H1 (cell line): ENCODE data around the gene PATE1. TPM values are rescaled to one million over a fixed set of nuclear protein-coding genes. Genes with fewer than 3 reads are reported as not detected.

Experiments
- CTCF ChIA-PET: fragments of 300-600 bp; sonication (Branson Sonifier 250); formaldehyde crosslinking; loops from one replicate; lab custom pipeline; 2021; ENCODE audit not compliant: partially characterized antibody; lab: Charles Lee
- POLR2A ChIA-PET: fragments of 300-600 bp; sonication (Branson Sonifier 250); formaldehyde crosslinking; loops from one replicate; lab custom pipeline; 2021; ENCODE audit warnings: inconsistent platforms; ENCODE audit not compliant: partially characterized antibody; lab: Charles Lee
- DNase-seq, 2 experiments: peaks; one replicate each; pipeline versions ENCODE4 v3.0.0 to v3.0.0-alpha.2; 2010 to 2022; ENCODE audit warnings: low spot score in 2 of 2, low read depth in 1 of 2, mixed read lengths in 1 of 2
- FAIRE-seq: peaks from 2 replicates; lab custom pipeline; 2011; peaks lifted over from hg19 to GRCh38; lab: Jason Lieb, UNC
- H2AFZ ChIP-seq: 2 replicates; pipeline ENCODE4 v1.8.1; 2012; ENCODE audit warnings: low read length, inconsistent platforms
- H2AK5ac ChIP-seq: 2 replicates; pipeline ENCODE4 v1.6.1; 2013; ENCODE audit warnings: low read depth, low read length
- H2BK120ac ChIP-seq: replicated peaks from 2 replicates; pipeline ENCODE3; 2013; ENCODE audit warnings: low read depth, low read length, inconsistent platforms
- H2BK12ac ChIP-seq: 2 replicates; pipeline ENCODE4 v1.6.1; 2013; ENCODE audit warnings: low read depth, low read length
- H2BK15ac ChIP-seq: 2 replicates; pipeline ENCODE4 v1.6.1; 2013; ENCODE audit warnings: low read length
- H2BK20ac ChIP-seq: 2 replicates; pipeline ENCODE4 v1.6.1; 2013; ENCODE audit warnings: low read length
- H2BK5ac ChIP-seq: 2 replicates; pipeline ENCODE4 v1.6.1; 2013; ENCODE audit warnings: low read depth, low read length
- H3K14ac ChIP-seq: 2 replicates; pipeline ENCODE4 v1.6.1; 2013; ENCODE audit warnings: inconsistent platforms; ENCODE audit not compliant: insufficient read length
- H3K18ac ChIP-seq: 2 replicates; pipeline ENCODE4 v1.6.1; 2013; ENCODE audit warnings: low read length; ENCODE audit errors: extremely low read depth
- H3K23ac ChIP-seq: 2 replicates; pipeline ENCODE4 v1.6.1; 2013; ENCODE audit warnings: inconsistent platforms; ENCODE audit not compliant: insufficient read length
- H3K23me2 ChIP-seq: 2 replicates; pipeline ENCODE4 v1.6.1; 2013; ENCODE audit warnings: low read depth, low read length
- H3K27ac ChIP-seq: 2 replicates; pipeline ENCODE4 v1.6.1; 2011; ENCODE audit warnings: low read depth, low read length, inconsistent platforms
- H3K27me3 ChIP-seq, 4 experiments: replicated peaks in 1 of 4; 1 replicate in 1 of 4; 2 replicates in 3 of 4; pipeline versions ENCODE4 v1.6.1 to v1.8.1; 2011 to 2013; ENCODE audit warnings: low read length in 3 of 4, mild to moderate bottlenecking in 3 of 4, inconsistent platforms in 2 of 4, mixed read lengths in 2 of 4, moderate library complexity in 1 of 4; ENCODE audit not compliant: control insufficient read depth in 3 of 4, insufficient read depth in 3 of 4; ENCODE audit errors: extremely low read depth in 1 of 4
- H3K36me3 ChIP-seq, 4 experiments: 2 replicates each; pipeline versions ENCODE4 v1.6.1 to v1.8.1; 2011 to 2013; ENCODE audit warnings: mild to moderate bottlenecking in 4 of 4, low read length in 3 of 4, moderate library complexity in 2 of 4, control low read depth in 1 of 4, inconsistent platforms in 1 of 4; ENCODE audit not compliant: insufficient read depth in 4 of 4, control insufficient read depth in 2 of 4
- H3K4ac ChIP-seq: replicated peaks from 2 replicates; pipeline ENCODE3; 2013; ENCODE audit warnings: low read length, low read depth, mixed read lengths, inconsistent platforms; ENCODE audit not compliant: insufficient read length
- H3K4me1 ChIP-seq, 4 experiments: replicated peaks in 1 of 4; 1 replicate in 1 of 4; 2 replicates in 3 of 4; pipeline versions ENCODE4 v1.6.1 to v1.8.1; 2011 to 2013; ENCODE audit warnings: low read length in 3 of 4, inconsistent platforms in 2 of 4, mixed read lengths in 1 of 4; ENCODE audit not compliant: insufficient read depth in 4 of 4, control insufficient read depth in 3 of 4
- H3K4me2 ChIP-seq, 2 experiments: 2 replicates each; pipeline versions ENCODE4 v1.6.1 to v1.8.1; 2011 to 2013; ENCODE audit warnings: low read depth in 2 of 2, low read length in 2 of 2, control low read depth in 1 of 2, inconsistent platforms in 1 of 2, mild to moderate bottlenecking in 1 of 2; ENCODE audit not compliant: insufficient read depth in 1 of 2
- H3K4me3 ChIP-seq, 4 experiments: fragments of 200-600, 300-600 bp in 1 of 4; sonication (generic), shearing (Covaris generic), sonication (Bioruptor Twin) in 1 of 4; 2 replicates each; pipeline versions ENCODE4 v1.5.1 to v1.8.1; 2011 to 2016; ENCODE audit warnings: low read length in 4 of 4, low read depth in 3 of 4, control low read depth in 2 of 4, inconsistent platforms in 2 of 4, mild to moderate bottlenecking in 2 of 4, mixed read lengths in 1 of 4, moderate library complexity in 1 of 4; ENCODE audit not compliant: insufficient read depth in 2 of 4; ENCODE audit errors: extremely low read depth in 1 of 4
- H3K56ac ChIP-seq: replicated peaks from 2 replicates; pipeline ENCODE3; 2013; ENCODE audit warnings: low read depth, mild to moderate bottlenecking, mixed read lengths, low read length, inconsistent platforms; ENCODE audit not compliant: insufficient read length
- H3K79me1 ChIP-seq: 2 replicates; pipeline ENCODE4 v1.6.1; 2013; ENCODE audit warnings: low read depth, low read length, control low read depth
- H3K79me2 ChIP-seq, 2 experiments: 2 replicates each; pipeline versions ENCODE4 v1.6.1 to v1.8.1; 2012 to 2013; ENCODE audit warnings: low read length in 2 of 2, mild to moderate bottlenecking in 2 of 2, inconsistent platforms in 1 of 2; ENCODE audit not compliant: insufficient read depth in 2 of 2, control insufficient read depth in 1 of 2
- H3K9ac ChIP-seq, 4 experiments: replicated peaks in 1 of 4; 1 replicate in 1 of 4; 2 replicates in 3 of 4; pipeline versions ENCODE4 v1.6.1 to v1.8.1; 2011 to 2013; ENCODE audit warnings: low read depth in 3 of 4, low read length in 3 of 4, control low read depth in 2 of 4, mild to moderate bottlenecking in 2 of 4, moderate library complexity in 2 of 4, inconsistent platforms in 1 of 4; ENCODE audit errors: extremely low read depth in 1 of 4
- H3K9me3 ChIP-seq, 2 experiments: 2 replicates each; pipeline versions ENCODE4 v1.6.1 to v1.8.1; 2012 to 2013; ENCODE audit warnings: mild to moderate bottlenecking in 2 of 2, moderate library complexity in 2 of 2, control low read depth in 1 of 2, inconsistent platforms in 1 of 2, low read depth in 1 of 2, low read length in 1 of 2, mixed read lengths in 1 of 2; ENCODE audit not compliant: insufficient read depth in 2 of 2
- H4K20me1 ChIP-seq, 2 experiments: replicated peaks in 1 of 2; 2 replicates each; pipeline versions ENCODE3 to v1.8.1; 2011 to 2013; ENCODE audit warnings: inconsistent platforms in 2 of 2, low read length in 2 of 2, mild to moderate bottlenecking in 1 of 2; ENCODE audit not compliant: insufficient read depth in 2 of 2, control insufficient read depth in 1 of 2
- H4K5ac ChIP-seq: 2 replicates; pipeline ENCODE4 v1.6.1; 2013; ENCODE audit warnings: low read length, low read depth, mixed read lengths, inconsistent platforms; ENCODE audit not compliant: insufficient read length
- H4K8ac ChIP-seq: 2 replicates; pipeline ENCODE4 v1.8.0; 2013; ENCODE audit warnings: mild to moderate bottlenecking, moderate library complexity, low read length, inconsistent platforms; ENCODE audit not compliant: insufficient read depth; ENCODE audit errors: extremely low read depth
- H4K91ac ChIP-seq: replicated peaks from 2 replicates; pipeline ENCODE3; 2013; ENCODE audit warnings: low read length, mixed read lengths, inconsistent platforms; ENCODE audit not compliant: insufficient read length
- KDM1A ChIP-seq: fragments of 200-600, 300-600 bp; sonication (generic); IDR thresholded peaks from 2 replicates; pipeline ENCODE4 v1.7.1; 2016; ENCODE audit warnings: mild to moderate bottlenecking, low read length, borderline replicate concordance
- NRF1 ChIP-seq: IDR thresholded peaks from 2 replicates; pipeline ENCODE4 v1.6.1; 2011; ENCODE audit warnings: mild to moderate bottlenecking, low read depth, low read length, improper control_type of control experiment
- POLR2AphosphoS5 ChIP-seq: IDR thresholded peaks from 2 replicates; pipeline ENCODE4 v1.6.1; 2011; ENCODE audit warnings: low read depth, low read length
- SP1 ChIP-seq: IDR thresholded peaks from 2 replicates; pipeline ENCODE4 v1.6.1; 2011; ENCODE audit warnings: low read depth, low read length
- TBP ChIP-seq: IDR thresholded peaks from 2 replicates; pipeline ENCODE4 v1.6.1; 2011; ENCODE audit warnings: low read depth, low read length, improper control_type of control experiment
- WGBS, 2 experiments: shearing (Covaris generic) in 1 of 2; methylation state at CpG; one replicate each; pipeline versions ENCODE4 v1.1.6 to v1.1.7; 2013 to 2015; ENCODE audit warnings: low lambda C conversion rate in 2 of 2, mixed read lengths in 2 of 2, inconsistent platforms in 1 of 2, low coverage in 1 of 2, missing lambda C conversion rate in 1 of 2; ENCODE audit not compliant: insufficient replicate concordance in 2 of 2, insufficient coverage in 1 of 2, insufficient read length in 1 of 2; ENCODE audit errors: extremely low coverage in 1 of 2, missing lambda C conversion rate in 1 of 2; 5-methylcytosine and 5-hydroxymethylcytosine counted together
- polyA plus RNA-seq, 7 experiments: library from polyadenylated mRNA; depleted of rRNA in 3 of 7; stranded (reverse) in 5 of 7; unstranded in 2 of 7; fragments of >200 nt in 5 of 7; fragments of 200-250 nt in 2 of 7; gene quantifications; 1 replicate in 5 of 7; 2 replicates in 1 of 7; 4 replicates in 1 of 7; pipeline versions ENCODE4 v1.2.1 to v1.2.3, GENCODE V29; 2011 to 2013; ENCODE audit warnings: missing spikeins in 2 of 7, mixed read lengths in 2 of 7
- total RNA-seq: library from RNA; stranded (reverse); fragmentation: NEBNext Ultra II Directional; extraction: Animal tissue kit (Norgen Biotek cat#: 25700); gene quantifications from 2 replicates; pipeline ENCODE4 v1.2.1, GENCODE V29; 2021

Gene PATE1
- total and polyA plus RNA-seq, 2 of the 8 experiments (the other 6 are each of a cell fraction or from before 2014, with no cell fraction given): not detected

- CTCF ChIA-PET: no interaction called here
- Histone ChIP-seq H2BK15ac (no peak overlapping the region), H3K23me2 (no peaks in the 10 kb centered on the region), H3K79me1 (no peaks in the 10 kb centered on the region), H3K27ac (no peak overlapping the region), H3K56ac (no peak overlapping the region), H2BK20ac (no peak overlapping the region)
- no peak for DNase-seq
- TF ChIP-seq SP1: no peak
- no peak for TF ChIP-seq NRF1
- TF ChIP-seq POLR2AphosphoS5: no peak
- no peak for TF ChIP-seq TBP
- no peak for TF ChIP-seq KDM1A
- TF ChIP-seq, all 59 proteins: peak for 0
- H3K23ac ChIP-seq: no peak overlapping the region
- H2BK120ac ChIP-seq: no peak overlapping the region
- no peak overlapping the region for H4K5ac ChIP-seq
- H3K14ac ChIP-seq: no peak overlapping the region
- H3K4me2 ChIP-seq: no peak overlapping the region
- no peaks in the 10 kb centered on the region for H3K9me3 ChIP-seq
- H3K18ac ChIP-seq: no peak overlapping the region
- no peaks in the 10 kb centered on the region for H4K20me1 ChIP-seq
- H3K79me2 ChIP-seq: no peaks in the 10 kb centered on the region
- H3K4ac ChIP-seq: no peak overlapping the region
- FAIRE-seq: no peak
- POLR2A ChIA-PET: no interaction called here
- no peak overlapping the region for H2AK5ac ChIP-seq
- H2AFZ ChIP-seq: no peak overlapping the region
- no peak overlapping the region for H2BK12ac ChIP-seq
- no peak overlapping the region for H3K9ac ChIP-seq
- WGBS, 2 experiments: 89% methylated on average over 10 of the region's 10 CpGs; no CpG with 5 or more reads in 1 of the 2 experiments
- no peak overlapping the region for H3K4me3 ChIP-seq
- H3K36me3 ChIP-seq: no peaks in the 10 kb centered on the region
- no peak overlapping the region for H4K8ac ChIP-seq
- H2BK5ac ChIP-seq: no peak overlapping the region
- H4K91ac ChIP-seq: no peak overlapping the region
- H3K4me1 ChIP-seq: no peaks in the 10 kb centered on the region; a peak in 1 of 7 replicates
- no peaks in the 10 kb centered on the region for H3K27me3 ChIP-seq
Measured at GRCh38 chr11:125768336-125769046, 22.4 kb downstream of the PATE1 start.
